Loucy (cell line): ENCODE data around the gene CLASP1.

Experiments
- EZH2phosphoT487 ChIP-seq: fragments of 200-600 bp; IDR thresholded peaks from 2 replicates; pipeline ENCODE4 v1.6.1; 2018; ENCODE audit warnings: antibody characterized with exemption, mild to moderate bottlenecking, moderate library complexity, borderline replicate concordance
- TF ChIP-seq, protein P1 (sequence below): fragments of 200-600 bp; sonication (generic); conservative IDR thresholded peaks from 2 replicates; pipeline ENCODE4 v1.5.1; 2014; ENCODE audit warnings: mild to moderate bottlenecking, antibody characterized with exemption, low read length

DNA sequence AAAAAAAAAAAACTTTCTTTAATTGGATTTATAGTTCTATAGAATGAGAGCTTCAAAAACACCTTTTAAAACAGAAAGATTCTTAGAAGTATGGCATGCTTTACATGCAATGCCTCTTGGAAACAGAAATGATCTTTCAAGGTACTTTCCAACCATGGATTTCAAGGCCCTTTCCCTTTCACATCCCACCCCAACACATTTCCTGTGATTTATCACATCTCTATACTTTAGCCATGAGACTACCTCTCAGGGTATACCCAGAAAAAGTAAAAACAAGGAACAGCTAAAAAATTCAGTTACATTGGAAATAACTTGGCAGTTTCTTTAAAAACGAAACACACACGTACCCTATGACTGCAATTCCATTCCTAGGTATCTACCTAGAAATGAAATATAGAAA lies 103.3 kb downstream of the CLASP1 start:
- TF ChIP-seq, protein P1, sequence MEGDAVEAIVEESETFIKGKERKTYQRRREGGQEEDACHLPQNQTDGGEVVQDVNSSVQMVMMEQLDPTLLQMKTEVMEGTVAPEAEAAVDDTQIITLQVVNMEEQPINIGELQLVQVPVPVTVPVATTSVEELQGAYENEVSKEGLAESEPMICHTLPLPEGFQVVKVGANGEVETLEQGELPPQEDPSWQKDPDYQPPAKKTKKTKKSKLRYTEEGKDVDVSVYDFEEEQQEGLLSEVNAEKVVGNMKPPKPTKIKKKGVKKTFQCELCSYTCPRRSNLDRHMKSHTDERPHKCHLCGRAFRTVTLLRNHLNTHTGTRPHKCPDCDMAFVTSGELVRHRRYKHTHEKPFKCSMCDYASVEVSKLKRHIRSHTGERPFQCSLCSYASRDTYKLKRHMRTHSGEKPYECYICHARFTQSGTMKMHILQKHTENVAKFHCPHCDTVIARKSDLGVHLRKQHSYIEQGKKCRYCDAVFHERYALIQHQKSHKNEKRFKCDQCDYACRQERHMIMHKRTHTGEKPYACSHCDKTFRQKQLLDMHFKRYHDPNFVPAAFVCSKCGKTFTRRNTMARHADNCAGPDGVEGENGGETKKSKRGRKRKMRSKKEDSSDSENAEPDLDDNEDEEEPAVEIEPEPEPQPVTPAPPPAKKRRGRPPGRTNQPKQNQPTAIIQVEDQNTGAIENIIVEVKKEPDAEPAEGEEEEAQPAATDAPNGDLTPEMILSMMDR, result no peak
- no peak for TF ChIP-seq EZH2phosphoT487
